DND-41 (cell line): ENCODE data around the gene CTIF.

ENCODE experiments used
- ATAC-seq: fragments of 200-7000 bp; cut with Tn5 transposase; 3 replicates; pipeline ENCODE4 v1.9.1; 2021; ENCODE audit warnings: low read depth; ENCODE audit not compliant: insufficient read depth
- DNase-seq: peaks from one replicate; pipeline ENCODE4 v3.0.0-alpha.2; 2020
- H2AFZ ChIP-seq: 2 replicates; pipeline ENCODE4 v1.6.0; 2012; ENCODE audit warnings: low read depth, low read length
- H3K27ac ChIP-seq: 2 replicates; pipeline ENCODE4 v1.5.1; 2012; ENCODE audit warnings: low read length, inconsistent platforms
- H3K27me3 ChIP-seq: fragments of 200-600 bp; sonication (generic); 2 replicates; pipeline ENCODE4 v1.6.0; 2012; ENCODE audit warnings: low read length, mild to moderate bottlenecking, inconsistent platforms; ENCODE audit not compliant: insufficient read depth, poor library complexity
- H3K36me3 ChIP-seq: 2 replicates; pipeline ENCODE4 v1.5.1; 2012; ENCODE audit warnings: low read length, inconsistent platforms; ENCODE audit not compliant: insufficient read depth
- H3K4me1 ChIP-seq: 2 replicates; pipeline ENCODE4 v1.5.1; 2012; ENCODE audit warnings: mild to moderate bottlenecking, low read length; ENCODE audit not compliant: insufficient read depth
- H3K4me2 ChIP-seq: 2 replicates; pipeline ENCODE4 v1.6.0; 2012; ENCODE audit warnings: mild to moderate bottlenecking, moderate library complexity, low read length, inconsistent platforms; ENCODE audit not compliant: insufficient read depth
- H3K4me3 ChIP-seq, 2 experiments: fragments of 200-600 bp in 1 of 2; shearing (Covaris generic) in 1 of 2; 2 replicates each; pipeline ENCODE4 v1.5.1; 2012 to 2016; ENCODE audit warnings: inconsistent platforms in 2 of 2, low read length in 2 of 2, mild to moderate bottlenecking in 2 of 2, low read depth in 1 of 2, moderate library complexity in 1 of 2
- H3K79me2 ChIP-seq: 2 replicates; pipeline ENCODE4 v1.6.0; 2012; ENCODE audit warnings: low read length, inconsistent platforms; ENCODE audit not compliant: insufficient read depth
- H3K9ac ChIP-seq: 2 replicates; pipeline ENCODE4 v1.6.0; 2012; ENCODE audit warnings: low read depth, mild to moderate bottlenecking, inconsistent platforms, low read length, moderate library complexity
- H3K9me3 ChIP-seq: 2 replicates; pipeline ENCODE4 v1.5.1; 2012; ENCODE audit warnings: low read length, moderate library complexity, mild to moderate bottlenecking, inconsistent platforms; ENCODE audit not compliant: insufficient read depth, severe bottlenecking
- H4K20me1 ChIP-seq: 2 replicates; pipeline ENCODE4 v1.6.0; 2012; ENCODE audit warnings: low read length; ENCODE audit not compliant: insufficient read depth
- EZH2 ChIP-seq: IDR thresholded peaks from 3 replicates; pipeline ENCODE4 v1.6.1; 2012; ENCODE audit warnings: borderline replicate concordance, low read depth, mild to moderate bottlenecking, moderate library complexity, low read length, inconsistent platforms; ENCODE audit not compliant: severe bottlenecking
- TF ChIP-seq, protein P1 (sequence below): IDR thresholded peaks from 2 replicates; pipeline ENCODE4 v1.5.1; 2012; ENCODE audit warnings: borderline replicate concordance, low read length, moderate library complexity, mild to moderate bottlenecking; ENCODE audit not compliant: poor library complexity, severe bottlenecking; ENCODE audit errors: extremely low read depth

CTIF gene

DNA sequence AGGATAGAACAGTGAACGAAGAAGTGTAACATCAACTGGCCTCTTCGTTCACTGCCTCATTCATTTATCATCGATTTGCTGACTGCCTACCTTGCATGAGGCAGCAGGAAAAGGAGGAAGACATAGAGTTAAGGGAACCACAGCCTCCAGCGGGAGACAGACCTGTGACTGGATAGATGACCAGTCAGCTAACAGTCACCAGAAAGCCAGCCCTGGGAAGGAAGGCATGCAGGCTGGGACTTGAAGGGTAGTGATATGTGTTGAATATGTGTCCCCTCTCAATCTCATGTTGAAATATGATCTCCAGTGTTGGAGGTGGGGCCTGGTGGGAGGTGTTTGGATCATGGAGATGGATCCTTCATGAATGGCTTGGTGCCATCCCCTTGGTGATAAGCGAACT lies 58.3 kb downstream of the CTIF start:
- DNase-seq (no peak), ATAC-seq (no peak)
- Histone ChIP-seq H3K4me1 (no peaks in the 10 kb centered on the region), H3K27ac (no peak overlapping the region), H4K20me1 (no peaks in the 10 kb centered on the region; the same call in 1 of the 2 replicates), H3K27me3 (no peaks in the 10 kb centered on the region), H3K4me3 (no peak overlapping the region), H3K36me3 (no peaks in the 10 kb centered on the region), H3K9me3 (no peaks in the 10 kb centered on the region), H2AFZ (no peak overlapping the region), H3K9ac (no peak overlapping the region), H3K79me2 (no peaks in the 10 kb centered on the region), H3K4me2 (no peak overlapping the region)
- no peak for TF ChIP-seq EZH2
- TF ChIP-seq, protein P1, sequence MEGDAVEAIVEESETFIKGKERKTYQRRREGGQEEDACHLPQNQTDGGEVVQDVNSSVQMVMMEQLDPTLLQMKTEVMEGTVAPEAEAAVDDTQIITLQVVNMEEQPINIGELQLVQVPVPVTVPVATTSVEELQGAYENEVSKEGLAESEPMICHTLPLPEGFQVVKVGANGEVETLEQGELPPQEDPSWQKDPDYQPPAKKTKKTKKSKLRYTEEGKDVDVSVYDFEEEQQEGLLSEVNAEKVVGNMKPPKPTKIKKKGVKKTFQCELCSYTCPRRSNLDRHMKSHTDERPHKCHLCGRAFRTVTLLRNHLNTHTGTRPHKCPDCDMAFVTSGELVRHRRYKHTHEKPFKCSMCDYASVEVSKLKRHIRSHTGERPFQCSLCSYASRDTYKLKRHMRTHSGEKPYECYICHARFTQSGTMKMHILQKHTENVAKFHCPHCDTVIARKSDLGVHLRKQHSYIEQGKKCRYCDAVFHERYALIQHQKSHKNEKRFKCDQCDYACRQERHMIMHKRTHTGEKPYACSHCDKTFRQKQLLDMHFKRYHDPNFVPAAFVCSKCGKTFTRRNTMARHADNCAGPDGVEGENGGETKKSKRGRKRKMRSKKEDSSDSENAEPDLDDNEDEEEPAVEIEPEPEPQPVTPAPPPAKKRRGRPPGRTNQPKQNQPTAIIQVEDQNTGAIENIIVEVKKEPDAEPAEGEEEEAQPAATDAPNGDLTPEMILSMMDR = no peak

DNA sequence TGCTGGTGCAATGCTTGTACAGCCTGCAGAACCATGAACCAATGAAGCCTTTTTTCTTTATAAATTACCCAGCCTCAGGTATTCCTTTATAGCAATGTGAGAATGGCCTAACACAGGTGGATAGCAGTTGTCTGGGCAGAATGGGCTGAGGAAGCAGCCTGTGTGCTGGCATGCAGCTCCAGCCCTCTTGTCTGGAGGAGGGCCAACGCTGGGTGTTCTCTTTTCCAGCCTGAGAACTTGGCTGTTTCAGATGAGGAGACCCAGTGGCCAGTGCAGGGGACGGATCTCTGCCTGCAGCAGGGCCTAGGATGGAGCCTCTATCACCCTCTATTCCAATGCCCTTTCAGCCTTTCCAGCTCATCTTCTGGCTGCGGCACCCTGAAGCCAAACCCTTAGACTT lies 58.8 kb downstream of the CTIF start:
- ATAC-seq (no peak), DNase-seq (no peak)
- no peaks in the 10 kb centered on the region for H3K4me1 ChIP-seq
- H2AFZ ChIP-seq = no peak overlapping the region
- no peaks in the 10 kb centered on the region for H3K9me3 ChIP-seq
- no peaks in the 10 kb centered on the region for H3K36me3 ChIP-seq
- H3K27ac ChIP-seq = no peak overlapping the region
- H4K20me1 ChIP-seq = no peaks in the 10 kb centered on the region; the same call in 1 of the 2 replicates
- TF ChIP-seq, protein P1 = no peak
- no peak for TF ChIP-seq EZH2
- no peak overlapping the region for H3K4me3 ChIP-seq
- H3K27me3 ChIP-seq = no peaks in the 10 kb centered on the region
- H3K4me2 ChIP-seq = no peak overlapping the region
- H3K9ac ChIP-seq = no peak overlapping the region
- no peaks in the 10 kb centered on the region for H3K79me2 ChIP-seq

DNA sequence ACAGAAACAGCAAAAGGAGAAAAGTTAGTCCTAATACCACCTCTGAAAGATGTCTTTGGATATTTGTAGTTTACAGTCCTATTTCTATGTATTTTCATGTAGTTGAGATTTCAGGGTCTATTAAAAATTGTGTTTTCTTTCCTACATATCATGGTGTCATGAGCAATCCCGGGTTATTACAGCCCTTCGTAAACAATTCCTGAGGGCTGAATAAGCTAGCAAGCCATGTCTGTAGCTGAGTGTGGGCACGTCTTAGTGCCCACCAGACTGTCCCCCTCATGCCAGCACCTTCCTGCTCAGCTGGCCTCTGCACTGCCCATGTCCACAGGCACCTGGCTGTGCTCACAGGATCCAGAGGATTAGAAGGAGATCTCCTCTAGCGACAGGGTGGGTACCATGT lies 60.6 kb downstream of the CTIF start:
- Histone ChIP-seq H3K27ac (no peak overlapping the region), H3K36me3 (no peaks in the 10 kb centered on the region), H3K27me3 (no peaks in the 10 kb centered on the region), H3K4me2 (no peak overlapping the region), H3K4me3 (no peak overlapping the region), H3K79me2 (no peaks in the 10 kb centered on the region), H2AFZ (no peak overlapping the region), H3K4me1 (no peaks in the 10 kb centered on the region), H3K9ac (no peak overlapping the region), H4K20me1 (no peaks in the 10 kb centered on the region; the same call in 1 of the 2 replicates), H3K9me3 (no peaks in the 10 kb centered on the region)
- DNase-seq (no peak), ATAC-seq (no peak)
- TF ChIP-seq, protein P1 = no peak
- no peak for TF ChIP-seq EZH2

DNA sequence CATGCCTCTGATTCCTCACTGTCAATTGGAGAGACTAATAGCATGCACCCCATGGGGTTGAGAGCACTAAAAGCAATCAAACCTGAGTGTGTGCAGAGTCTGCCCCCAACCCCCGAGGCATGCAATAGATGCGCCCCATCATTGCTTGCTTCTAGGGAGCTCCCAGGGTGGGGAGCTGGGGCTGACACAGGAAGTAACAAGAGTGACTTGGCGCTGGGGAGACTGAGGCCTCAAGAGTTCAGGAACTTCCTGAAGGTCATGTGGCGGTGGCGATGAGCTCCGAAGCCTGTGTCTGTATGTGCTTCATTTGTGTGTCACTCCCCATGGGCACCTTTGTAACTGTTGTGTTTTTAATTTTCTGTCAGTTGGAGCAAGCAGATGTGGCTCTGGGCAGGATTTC lies 61.2 kb downstream of the CTIF start:
- Histone ChIP-seq H3K27ac (no peak overlapping the region), H3K4me2 (no peak overlapping the region), H2AFZ (no peak overlapping the region), H3K79me2 (no peaks in the 10 kb centered on the region), H3K9me3 (no peaks in the 10 kb centered on the region), H3K4me1 (no peaks in the 10 kb centered on the region), H3K9ac (no peak overlapping the region), H3K4me3 (no peak overlapping the region), H3K36me3 (no peaks in the 10 kb centered on the region), H3K27me3 (no peaks in the 10 kb centered on the region), H4K20me1 (no peaks in the 10 kb centered on the region; the same call in 1 of the 2 replicates)
- TF ChIP-seq, protein P1 = no peak
- TF ChIP-seq EZH2 = no peak
- DNase-seq (no peak), ATAC-seq (no peak)
